ENCODE measurements around the gene ZNF511.

GRCh38 chr10:133342942-133343341, 34.2 kb downstream of the ZNF511 start:
- TF ChIP-seq CTCF (IDR thresholded peaks at IDR 0.05) (no peak), ZFX (IDR thresholded peaks at IDR 0.05; ENCODE audit: borderline replicate concordance) (no peak)
